ENCODE results near the gene BBOX1.
"Not testable (repeated sequence)": the region's sequence is repeated elsewhere in the genome, so short reads cannot be mapped to it uniquely, and the experiment has no call there.

BBOX1 gene

GRCh38 chr11:27135924-27136329 lies 95.3 kb downstream of the BBOX1 start:
- not testable (repeated sequence) for DNase-seq

- DNase-seq = no peak
Measured at GRCh38 chr11:27138716-27139115, 98.1 kb downstream of the BBOX1 start.

GRCh38 chr11:27139742-27140367 lies 99.2 kb downstream of the BBOX1 start:
- no peak for DNase-seq

- no peak for DNase-seq
Measured at GRCh38 chr11:27141576-27141975, 101.0 kb downstream of the BBOX1 start.

- DNase-seq = no peak
Measured at GRCh38 chr11:27147916-27148315, 107.3 kb downstream of the BBOX1 start.

- no peak for DNase-seq
Measured at GRCh38 chr11:27148506-27148905, 107.9 kb downstream of the BBOX1 start.

- no peak for DNase-seq
Measured at GRCh38 chr11:27150098-27150497, 109.5 kb downstream of the BBOX1 start.

- no peak for DNase-seq
Measured at GRCh38 chr11:27153136-27153535, 112.5 kb downstream of the BBOX1 start.

- no peak for DNase-seq
Measured at GRCh38 chr11:27158456-27159334, 118.1 kb downstream of the BBOX1 start.

- DNase-seq = no peak
Measured at GRCh38 chr11:27159335-27159679, 118.7 kb downstream of the BBOX1 start.

- DNase-seq = no peak
Measured at GRCh38 chr11:27161071-27161470, 120.5 kb downstream of the BBOX1 start.

- no peak for DNase-seq
Measured at GRCh38 chr11:27162237-27162636, 121.6 kb downstream of the BBOX1 start.

GRCh38 chr11:27166130-27166529 lies 125.5 kb downstream of the BBOX1 start:
- DNase-seq = no peak

GRCh38 chr11:27171376-27171958 lies 130.9 kb downstream of the BBOX1 start:
- DNase-seq = no peak

GRCh38 chr11:27173545-27173944 lies 132.9 kb downstream of the BBOX1 start:
- no peak for DNase-seq

GRCh38 chr11:27174021-27174420 lies 133.4 kb downstream of the BBOX1 start:
- DNase-seq = no peak

- no peak for DNase-seq
Measured at GRCh38 chr11:27174672-27175210, 134.1 kb downstream of the BBOX1 start.

GRCh38 chr11:27175562-27175961 lies 134.9 kb downstream of the BBOX1 start:
- not testable (repeated sequence) for DNase-seq

All from activated CD4-positive, alpha-beta T cell treated with anti-CD3 and anti-CD28 coated beads, Interleukin-2, amount 50 U/mL, for 4 hours (primary cell).